ENCODE measurements around the gene GIGYF1. TPM values are rescaled to one million over a fixed set of nuclear protein-coding genes. Genes with fewer than 3 reads are reported as not detected.
A peak's percentile ranks its signal among the peaks of the same experiment; 100 is the strongest.
"Not testable (repeated sequence)": the region's sequence is repeated elsewhere in the genome, so short reads cannot be mapped to it uniquely, and the experiment has no call there.

The GIGYF1 gene
- total and polyA plus RNA-seq, 8 donors, result 19.2 to 76.2 (median 30.4) TPM

GRCh38 chr7:100720279-100720670 is 26.2 kb upstream of the GIGYF1 start, which contains the start of gene EPO:
EPO (plus strand) TSS chr7:100720468; CDS start chr7:100720981, 513 bp downstream.
- FAIRE-seq, result no peak
- Histone ChIP-seq H3K4me3 (peak within 1 kb of the TSS in 2 of 4 donors; percentile 20 to 41), H3K4me1 (peaks cover 0 to 14% (median 11%) of the 10 kb centered on the region in 3 donors), H3K36me3 (no peaks in the 10 kb centered on the region), H3K9me3 (no peaks in the 10 kb centered on the region), H3K27ac (no peak within 1 kb of the TSS), H3K27me3 (no peaks in the 10 kb centered on the region)
- intact Hi-C loops (cut with DNase I), result no loop called here
- DNase-seq, result peak in 1 of 6 donors; percentile 65
- no peak for ATAC-seq
- WGBS, 2 donors, result 29 to 35% methylated on average over 21 of the region's 21 CpGs
- TF ChIP-seq CTCF (IDR thresholded peaks at IDR 0.05), result no peak

- no peak overlapping the region for H3K27ac ChIP-seq
- FAIRE-seq (no peak), ATAC-seq (no peak), DNase-seq (no peak)
- H3K27me3 ChIP-seq, result no peaks in the 10 kb centered on the region
- peaks cover 0 to 14% (median 11%) of the 10 kb centered on the region in 3 donors for H3K4me1 ChIP-seq
- no peak overlapping the region for H3K4me3 ChIP-seq
- H3K36me3 ChIP-seq, result no peaks in the 10 kb centered on the region
- intact Hi-C loops (cut with DNase I), result no loop called here
- TF ChIP-seq CTCF (IDR thresholded peaks at IDR 0.05), result no peak
- no peaks in the 10 kb centered on the region for H3K9me3 ChIP-seq
- WGBS, 2 donors, result 72 to 73% methylated on average over 8 of the region's 8 CpGs
Observed at GRCh38 chr7:100719523-100720278, 25.7 kb upstream of the GIGYF1 start.

GRCh38 chr7:100717073-100717472 is 23.0 kb upstream of the GIGYF1 start:
- H3K4me3 ChIP-seq; H3K9me3 ChIP-seq; H3K4me1 ChIP-seq; FAIRE-seq; H3K27me3 ChIP-seq; ATAC-seq; H3K27ac ChIP-seq; H3K36me3 ChIP-seq; intact Hi-C loops (cut with DNase I); DNase-seq: not testable (repeated sequence)
- 87 to 95% methylated on average over 2 of the region's 2 CpGs for WGBS, 2 donors

- no peak overlapping the region for H3K27ac ChIP-seq
- intact Hi-C loops (cut with DNase I), result no loop called here
- DNase-seq (no peak), FAIRE-seq (no peak), ATAC-seq (no peak)
- TF ChIP-seq CTCF (IDR thresholded peaks at IDR 0.05), result no peak
- no peaks in the 10 kb centered on the region for H3K4me1 ChIP-seq
- no peaks in the 10 kb centered on the region for H3K9me3 ChIP-seq
- WGBS, 2 donors, result 72 to 82% methylated on average over 8 of the region's 8 CpGs
- H3K27me3 ChIP-seq, result no peaks in the 10 kb centered on the region
- H3K4me3 ChIP-seq, result no peak overlapping the region
- no peaks in the 10 kb centered on the region for H3K36me3 ChIP-seq
Observed at GRCh38 chr7:100714725-100715124, 20.7 kb upstream of the GIGYF1 start.

GRCh38 chr7:100711369-100711768 is 17.3 kb upstream of the GIGYF1 start:
- no peaks in the 10 kb centered on the region for H3K36me3 ChIP-seq
- intact Hi-C loops (cut with DNase I), result no loop called here
- 81 to 87% methylated on average over 11 of the region's 11 CpGs for WGBS, 2 donors
- DNase-seq (no peak), ATAC-seq (no peak), FAIRE-seq (no peak)
- H3K27me3 ChIP-seq, result no peaks in the 10 kb centered on the region
- no peak for TF ChIP-seq CTCF (IDR thresholded peaks at IDR 0.05)
- no peaks in the 10 kb centered on the region for H3K9me3 ChIP-seq
- H3K4me1 ChIP-seq, result peaks cover 0 to 8% (median 6%) of the 10 kb centered on the region in 3 donors
- no peak overlapping the region for H3K4me3 ChIP-seq
- no peak overlapping the region for H3K27ac ChIP-seq

Measured in pancreas (tissue), 10 donors.